ENCODE data around the gene TXK. TPM values are rescaled to one million over a fixed set of nuclear protein-coding genes. Genes with fewer than 3 reads are reported as not detected.

Gene TXK
- total RNA-seq, 1 experiment from 2014 or later: 2.6 TPM

DNA sequence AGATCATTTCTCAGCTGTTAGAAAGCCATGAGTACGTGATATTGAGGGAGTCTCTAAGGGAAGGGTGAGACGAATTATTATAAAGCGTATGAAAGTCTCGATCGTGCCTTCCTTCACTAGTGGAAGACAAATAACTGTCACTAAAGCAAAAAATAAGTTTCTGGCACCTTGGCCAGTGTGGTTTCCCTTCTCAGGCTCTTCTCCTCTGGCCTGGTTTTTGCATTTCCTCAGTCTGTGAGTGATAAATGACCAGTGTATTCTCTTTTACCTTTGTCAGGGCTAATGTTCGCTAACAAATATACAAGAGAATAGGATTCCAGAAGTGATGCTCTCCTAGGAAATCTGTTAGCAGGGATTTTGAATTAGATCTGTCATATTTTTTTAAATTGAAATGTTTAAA is 19.6 kb downstream of the TXK start:
- no peak overlapping the region for H3K27ac ChIP-seq
- no peak for DNase-seq
- H3K79me2 ChIP-seq (ENCODE audit: low read depth): no peaks in the 10 kb centered on the region
- BruUV-seq (replicated peaks): no TSS peak
- no peaks in the 10 kb centered on the region for H3K4me1 ChIP-seq (replicated peaks; ENCODE audit: insufficient read depth)
- no peaks in the 10 kb centered on the region for H4K20me1 ChIP-seq (ENCODE audit: insufficient read depth)
- H3K9me2 ChIP-seq (ENCODE audit: insufficient read depth): no peaks in the 10 kb centered on the region
- intact Hi-C loops (cut with micrococcal nuclease; ENCODE audit: unreplicated experiment): no loop called here
- H3F3A ChIP-seq (ENCODE audit: insufficient read depth, low read depth): 0 out of 2 replicates have a peak, but pooled peaks cover under 1% of the 10 kb centered on the region
- CTCF ChIA-PET: interaction anchor here (0.9 kb wide), 1 partner anchor 274 kb away, joined by 4 read pairs; no protein-coding TSS in a partner anchor
- no peaks in the 10 kb centered on the region for H3K27me3 ChIP-seq (ENCODE audit: insufficient read depth, low read depth)
- H3K4me3 ChIP-seq: no peak overlapping the region
- TF ChIP-seq EZH2 (IDR thresholded peaks at IDR 0.05; ENCODE audit: low read depth) (no peak), CTCF (conservative IDR thresholded peaks at IDR 0.05) (no peak)
- no peaks in the 10 kb centered on the region for H3K9me3 ChIP-seq (ENCODE audit: insufficient read depth, low read depth)
- POLR2A ChIA-PET (ENCODE audit: unreplicated experiment): no interaction called here
- H2AFZ ChIP-seq: no peak overlapping the region
- no peaks in the 10 kb centered on the region for H3K36me3 ChIP-seq (ENCODE audit: low read depth)
- H3K4me2 ChIP-seq: no peak overlapping the region

DNA sequence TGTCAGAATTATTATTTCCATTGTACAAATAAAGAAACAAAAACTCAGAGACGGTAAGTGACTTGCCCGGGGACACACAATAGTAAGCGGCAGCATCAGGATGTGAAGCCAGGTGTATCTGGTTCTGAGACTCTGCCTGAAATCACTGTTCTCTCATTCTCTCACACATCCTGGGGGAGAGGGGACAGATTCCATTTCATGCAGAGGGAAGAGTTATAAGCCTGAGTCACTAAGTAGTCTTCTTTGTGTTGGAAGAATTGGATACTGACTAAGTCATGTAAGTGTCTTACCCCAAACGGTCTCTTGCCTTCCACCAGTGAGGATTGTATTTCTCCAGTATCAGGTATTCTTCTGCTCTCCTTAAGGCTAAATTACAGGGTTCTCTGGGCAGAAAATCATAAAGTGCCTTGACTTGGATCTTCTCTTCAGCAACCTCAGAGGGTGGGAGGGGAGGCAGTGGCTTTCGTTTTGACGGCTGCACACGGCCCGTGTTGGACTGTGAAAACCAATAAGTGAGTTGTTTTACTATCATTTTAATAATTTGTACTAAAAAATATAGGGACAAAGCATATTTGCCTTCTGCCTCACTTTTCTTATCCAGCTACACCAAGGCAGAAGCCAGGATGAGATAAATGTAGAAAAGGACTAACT is 21.9 kb downstream of the TXK start:
- no peak for DNase-seq
- Histone ChIP-seq H3K4me2 (no peak overlapping the region), H3K27ac (no peak overlapping the region), H4K20me1 (ENCODE audit: insufficient read depth) (no peaks in the 10 kb centered on the region), H3K9me3 (ENCODE audit: insufficient read depth, low read depth) (no peaks in the 10 kb centered on the region), H3K4me3 (no peak overlapping the region), H3K4me1 (replicated peaks; ENCODE audit: insufficient read depth) (no peaks in the 10 kb centered on the region), H3K9me2 (ENCODE audit: insufficient read depth) (no peaks in the 10 kb centered on the region), H3K27me3 (ENCODE audit: insufficient read depth, low read depth) (no peaks in the 10 kb centered on the region), H3K36me3 (ENCODE audit: low read depth) (no peaks in the 10 kb centered on the region), H3K79me2 (ENCODE audit: low read depth) (no peaks in the 10 kb centered on the region), H3F3A (ENCODE audit: insufficient read depth, low read depth) (peaks cover 4% of the 10 kb centered on the region; the same call in 1 of the 2 replicates), H2AFZ (no peak overlapping the region)
- no TSS peak for BruUV-seq (replicated peaks)
- intact Hi-C loops (cut with micrococcal nuclease; ENCODE audit: unreplicated experiment): no loop called here
- no peak for TF ChIP-seq CTCF (conservative IDR thresholded peaks at IDR 0.05)
- no peak for TF ChIP-seq EZH2 (IDR thresholded peaks at IDR 0.05; ENCODE audit: low read depth)
- POLR2A ChIA-PET (ENCODE audit: unreplicated experiment): no interaction called here
- CTCF ChIA-PET: no interaction called here

- ChIA-PET POLR2A (ENCODE audit: unreplicated experiment) (interaction anchor here (0.6 kb wide), 1 partner anchor 35 kb away, joined by 6 read pairs; no protein-coding TSS in a partner anchor), CTCF (no interaction called here)
- Histone ChIP-seq H3K4me2 (no peak overlapping the region), H2AFZ (no peak overlapping the region), H3K4me3 (no peak overlapping the region), H3K36me3 (ENCODE audit: low read depth) (no peaks in the 10 kb centered on the region), H3K9me2 (ENCODE audit: insufficient read depth) (no peaks in the 10 kb centered on the region), H3K4me1 (replicated peaks; ENCODE audit: insufficient read depth) (no peaks in the 10 kb centered on the region), H4K20me1 (ENCODE audit: insufficient read depth) (no peaks in the 10 kb centered on the region), H3K9me3 (ENCODE audit: insufficient read depth, low read depth) (no peaks in the 10 kb centered on the region), H3K27ac (no peak overlapping the region), H3K79me2 (ENCODE audit: low read depth) (no peaks in the 10 kb centered on the region), H3F3A (ENCODE audit: insufficient read depth, low read depth) (peaks cover 4% of the 10 kb centered on the region; the same call in 1 of the 2 replicates), H3K27me3 (ENCODE audit: insufficient read depth, low read depth) (no peaks in the 10 kb centered on the region)
- no TSS peak for BruUV-seq (replicated peaks)
- TF ChIP-seq EZH2 (IDR thresholded peaks at IDR 0.05; ENCODE audit: low read depth): no peak
- TF ChIP-seq CTCF (conservative IDR thresholded peaks at IDR 0.05): no peak
- intact Hi-C loops (cut with micrococcal nuclease; ENCODE audit: unreplicated experiment): no loop called here
- no peak for DNase-seq
These were observed 23.5 kb downstream of the TXK start for GRCh38 chr4:48110452-48110978.
